GM19035 (cell line): ENCODE data around the gene SMIM35.

Source experiments
- ATAC-seq: cut with Tn5 transposase; IDR thresholded peaks from one replicate; pipeline ENCODE4 v1.9.1; 2021; ENCODE audit not compliant: unreplicated experiment

Gene SMIM35

DNA sequence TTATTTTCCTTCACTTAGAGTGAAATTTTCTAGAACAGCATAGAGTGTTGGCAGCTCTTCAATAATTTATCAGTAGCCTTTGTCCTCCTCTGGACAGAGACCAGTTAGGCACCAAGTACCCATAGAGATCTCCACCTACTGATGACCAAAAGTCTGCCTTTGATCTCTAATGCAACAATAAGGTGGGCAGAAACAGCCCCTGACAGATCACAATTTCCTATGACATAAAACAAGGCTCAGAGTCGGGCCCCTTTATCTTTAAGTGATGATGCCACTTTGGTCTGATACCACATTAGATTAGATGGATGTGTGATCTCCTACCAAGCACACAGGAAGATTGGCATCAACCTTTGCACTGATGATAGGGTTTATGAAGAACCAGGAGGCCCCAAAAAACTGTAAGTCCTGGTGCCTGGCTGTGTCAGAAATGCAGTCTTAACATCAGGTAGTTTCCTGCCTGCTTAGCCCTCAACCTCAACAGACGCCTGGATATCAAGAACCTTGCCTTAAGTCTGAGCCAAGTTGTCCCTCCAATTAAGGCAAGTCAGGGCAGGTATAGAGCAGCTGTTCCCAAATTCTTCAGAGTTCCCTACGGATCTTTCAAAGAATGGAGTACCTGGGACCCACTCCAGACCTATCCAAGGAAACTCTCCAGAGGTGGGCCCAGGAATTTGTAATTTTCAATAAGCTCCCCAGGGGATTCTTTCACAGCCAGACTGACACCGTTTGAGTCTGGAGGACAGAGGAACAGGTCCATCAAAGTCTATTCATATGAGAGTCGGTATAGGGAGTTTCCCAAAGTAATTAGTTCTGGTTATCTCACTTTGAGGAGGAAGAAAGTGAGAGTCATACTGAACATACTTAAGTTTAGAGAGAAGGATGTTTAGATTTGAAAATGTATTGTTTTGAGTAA is 40.5 kb downstream of the SMIM35 start:
- no peak for ATAC-seq

- no peak for ATAC-seq
Measured at GRCh38 chr11:118045191-118045590, 41.6 kb downstream of the SMIM35 start.

- no peak for ATAC-seq
Measured at GRCh38 chr11:118042796-118043195, 44.0 kb downstream of the SMIM35 start.

- no peak for ATAC-seq
Measured at GRCh38 chr11:118042141-118042540, 44.6 kb downstream of the SMIM35 start.

- no peak for ATAC-seq
Measured at GRCh38 chr11:118033443-118033842, 53.3 kb downstream of the SMIM35 start.

DNA sequence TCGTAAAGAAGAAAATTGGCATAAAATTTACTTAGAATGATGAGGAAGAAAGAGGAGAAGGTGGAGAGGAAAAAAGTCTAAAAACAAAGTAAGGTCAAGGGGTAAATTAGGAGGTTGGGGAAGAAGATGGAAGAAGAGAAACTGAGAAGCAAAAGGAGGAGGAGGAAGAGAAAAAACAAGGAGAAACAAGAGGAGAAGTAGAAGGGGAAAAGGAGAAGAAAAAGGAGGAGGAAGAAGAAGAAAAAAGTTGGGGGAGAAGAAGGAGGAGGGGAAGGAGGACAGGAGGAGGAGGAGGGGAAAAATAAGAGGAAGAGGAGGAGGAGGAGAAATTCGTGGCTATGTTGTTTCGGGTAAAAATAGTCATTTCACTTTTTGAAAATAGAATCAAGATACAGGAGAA is 58.1 kb downstream of the SMIM35 start:
- ATAC-seq: no peak

DNA sequence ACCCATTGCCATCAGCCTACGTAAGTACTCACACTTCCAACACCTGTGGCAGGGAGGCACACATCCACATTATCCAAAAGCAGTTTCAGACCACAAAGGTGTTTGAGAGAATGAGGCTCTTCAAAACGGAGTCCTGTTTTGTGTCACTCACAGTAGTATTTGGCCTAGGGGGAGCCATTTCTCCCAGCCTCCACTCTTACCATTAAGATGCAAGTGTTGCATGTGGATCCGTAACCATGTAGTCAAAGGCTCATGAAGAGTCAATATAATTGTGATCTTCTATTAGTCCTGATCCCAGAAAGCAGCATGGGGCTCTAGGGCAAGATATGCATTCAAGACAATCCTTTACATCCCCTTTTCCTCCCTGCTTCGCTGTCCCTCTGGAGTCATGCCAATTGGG is 59.1 kb downstream of the SMIM35 start:
- ATAC-seq: no peak

GRCh38 chr11:118021146-118021545 is 65.6 kb downstream of the SMIM35 start:
- ATAC-seq: no peak

DNA sequence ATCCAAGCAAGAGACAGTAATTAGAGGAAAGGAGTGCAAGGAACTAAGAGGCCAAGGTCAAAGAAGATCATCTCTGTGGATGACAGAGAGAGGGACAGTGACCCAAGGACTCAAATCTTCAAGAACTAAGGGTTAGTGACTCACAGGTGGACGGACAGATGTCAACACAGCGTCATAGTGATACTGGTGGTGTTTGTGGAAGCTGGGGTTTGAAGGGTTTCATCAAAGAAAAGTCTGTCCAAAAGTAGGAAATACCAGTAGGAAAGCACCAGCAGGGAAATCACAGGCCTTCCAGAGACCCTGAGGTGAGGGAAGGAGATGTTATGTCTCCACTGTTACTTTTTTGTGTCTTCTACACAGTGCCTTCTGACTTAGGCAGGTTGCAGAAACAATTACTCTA is 68.4 kb downstream of the SMIM35 start:
- ATAC-seq: no peak

- no peak for ATAC-seq
Measured at GRCh38 chr11:118017631-118018315, 69.0 kb downstream of the SMIM35 start.

- no peak for ATAC-seq
Measured at GRCh38 chr11:118017111-118017510, 69.7 kb downstream of the SMIM35 start.

DNA sequence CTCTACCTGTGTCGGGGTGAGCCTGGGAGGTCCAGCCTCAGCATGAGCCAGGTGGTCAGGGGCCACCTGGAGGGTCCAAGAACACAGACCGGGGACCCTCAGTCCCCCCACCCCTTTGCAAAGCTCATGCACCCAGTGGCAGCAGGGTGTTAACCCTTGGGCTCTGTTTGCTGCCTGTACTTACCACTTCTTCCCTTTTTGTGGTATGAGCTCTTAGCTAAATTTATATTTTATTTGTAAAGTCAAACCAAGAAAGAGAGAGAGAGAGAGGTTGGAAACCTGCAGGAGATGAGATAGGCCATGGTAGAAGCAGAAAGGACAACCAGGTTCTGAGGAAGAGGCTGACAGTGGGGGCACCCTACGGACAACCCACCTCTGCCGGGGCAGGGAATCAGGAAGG is 70.7 kb downstream of the SMIM35 start:
- ATAC-seq: no peak

DNA sequence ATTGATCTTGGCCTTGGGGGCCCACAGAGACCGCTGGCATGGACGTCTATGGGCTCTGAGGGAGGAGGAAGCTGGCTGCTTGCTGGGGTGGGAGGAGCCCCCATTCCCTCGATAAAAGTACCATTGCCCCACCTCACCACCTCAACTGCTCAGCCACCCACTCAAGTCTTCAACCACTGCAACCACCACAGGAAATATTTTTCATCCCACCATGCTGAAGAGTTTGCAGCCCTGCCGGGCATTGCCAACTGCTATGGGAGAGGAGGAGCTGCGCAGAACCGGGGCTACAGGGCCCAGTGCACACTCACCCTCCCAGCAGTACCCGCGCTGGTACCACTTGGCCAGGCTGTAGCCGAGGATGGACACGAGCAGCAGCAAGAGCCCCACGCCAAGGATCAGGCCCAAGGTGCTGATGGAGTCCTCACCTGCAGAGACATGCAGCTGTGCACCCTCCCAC is 71.3 kb downstream of the SMIM35 start:
- no peak for ATAC-seq

- no peak for ATAC-seq
Measured at GRCh38 chr11:118014022-118014421, 72.7 kb downstream of the SMIM35 start.

DNA sequence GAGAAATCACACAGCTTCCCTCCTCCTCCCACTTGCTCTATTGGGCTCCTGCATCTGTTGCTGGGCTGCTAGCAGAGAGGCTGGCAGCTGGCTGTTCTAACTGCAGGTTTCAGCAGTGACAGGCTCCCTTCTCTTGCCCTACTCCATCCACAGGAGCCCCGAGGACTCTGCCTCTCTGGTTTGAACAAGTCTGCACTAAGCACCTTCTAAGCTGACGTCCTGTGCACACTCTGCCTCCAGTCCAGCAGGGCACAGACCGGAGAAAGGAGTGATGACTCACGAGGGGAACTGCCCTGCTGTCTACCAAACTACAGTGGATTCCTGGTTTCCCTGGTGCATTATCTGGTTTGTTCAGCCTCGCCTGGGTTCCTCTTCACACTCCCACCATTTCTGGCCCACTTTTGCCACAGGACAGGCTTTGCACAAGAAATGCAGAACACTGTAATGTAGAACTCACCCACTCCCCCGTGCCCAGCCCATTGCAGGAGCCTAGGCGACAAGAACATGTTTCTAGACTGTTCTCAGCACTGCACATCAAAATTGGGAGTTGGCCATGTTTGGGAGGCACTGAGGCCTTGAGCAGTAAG is 74.6 kb downstream of the SMIM35 start:
- ATAC-seq: no peak

- peak; percentile 75 for ATAC-seq
Measured at GRCh38 chr11:118010738-118011461, 75.9 kb downstream of the SMIM35 start.

GRCh38 chr11:118009864-118010737 is 76.7 kb downstream of the SMIM35 start:
- ATAC-seq: no peak

DNA sequence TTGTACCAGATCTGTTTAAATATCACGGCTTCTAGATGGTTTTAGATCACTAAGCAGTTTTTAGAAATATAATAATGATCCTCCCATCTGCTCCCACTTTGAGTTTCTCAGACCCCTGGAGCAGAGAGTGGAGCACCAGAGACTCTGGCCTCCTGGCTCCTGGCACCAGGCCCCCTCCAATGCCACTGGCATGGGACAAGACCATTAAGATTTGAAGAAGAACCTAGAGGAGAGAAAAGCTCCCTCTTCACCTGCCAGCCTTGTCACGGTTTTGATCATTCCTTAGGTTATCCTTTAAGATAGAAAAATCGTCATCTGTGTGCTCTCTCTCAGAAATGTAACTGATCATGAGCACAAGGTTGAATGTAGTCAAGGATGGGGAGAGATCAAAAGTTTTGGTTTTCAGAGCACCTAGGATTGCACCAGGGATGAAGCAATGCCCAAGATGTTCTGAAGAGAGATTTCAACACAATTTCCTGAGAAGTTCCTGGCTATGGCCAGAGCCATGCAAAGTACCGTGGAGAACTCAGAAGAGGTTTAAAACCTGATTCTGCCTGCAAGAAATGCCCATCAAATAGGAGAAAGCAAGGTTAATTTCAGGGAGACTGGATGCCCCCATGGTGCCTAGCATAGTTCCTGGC is 78.4 kb downstream of the SMIM35 start:
- ATAC-seq: no peak

- peak; percentile 54 for ATAC-seq
Measured at GRCh38 chr11:118007563-118008270, 79.0 kb downstream of the SMIM35 start.
